ENCODE results near the gene SCN10A.

SCN10A gene

DNA sequence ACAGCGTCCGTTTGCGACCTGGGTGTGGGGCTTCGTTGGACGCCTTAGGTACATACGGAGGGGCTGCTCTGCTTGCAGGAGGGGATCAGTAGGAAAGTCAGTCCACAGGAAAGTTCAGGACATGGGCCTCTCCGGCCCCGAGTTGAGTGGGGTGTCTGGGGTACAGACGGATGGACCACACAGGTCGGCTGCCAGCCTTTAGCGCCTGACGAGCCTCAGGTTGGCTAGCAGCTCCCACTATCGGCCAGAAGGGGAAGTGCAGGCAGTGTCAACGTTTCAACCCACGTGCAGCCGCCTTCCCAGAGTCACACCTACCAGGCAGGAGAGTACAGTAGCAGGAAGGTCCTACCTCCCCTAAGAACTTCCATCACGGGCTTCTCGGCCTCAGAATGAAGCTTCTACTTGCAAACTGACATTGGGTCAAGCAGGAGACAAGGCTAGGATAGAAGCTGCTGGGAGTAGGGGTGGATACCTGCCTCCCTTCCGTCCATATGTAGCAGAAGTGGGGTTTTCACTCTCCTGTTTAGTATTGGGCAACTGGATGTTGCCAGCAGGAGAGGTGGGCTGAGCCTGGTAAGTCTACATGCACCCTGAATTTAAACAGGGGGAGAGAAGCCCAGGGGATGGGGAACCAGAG is 164.7 kb downstream of the SCN10A start:
- DNase-seq, result peak; percentile 45 to 70
- Histone ChIP-seq H3K4me1 (peaks cover 0 to 26% (median 18%) of the 10 kb centered on the region in 4 donors), H3K27ac (no peak overlapping the region), H3K27me3 (peaks cover 0 to 49% of the 10 kb centered on the region in 2 donors), H3K4me3 (no peak overlapping the region), H3K36me3 (no peaks in the 10 kb centered on the region), H3K9me3 (no peaks in the 10 kb centered on the region)
- intact Hi-C loops (cut with DNase I; ENCODE audit: low total_unique reads), result loop anchor here (2.0 kb wide), 1 partner anchor 130 kb away; no protein-coding TSS in a partner anchor
- TF ChIP-seq, protein P1, sequence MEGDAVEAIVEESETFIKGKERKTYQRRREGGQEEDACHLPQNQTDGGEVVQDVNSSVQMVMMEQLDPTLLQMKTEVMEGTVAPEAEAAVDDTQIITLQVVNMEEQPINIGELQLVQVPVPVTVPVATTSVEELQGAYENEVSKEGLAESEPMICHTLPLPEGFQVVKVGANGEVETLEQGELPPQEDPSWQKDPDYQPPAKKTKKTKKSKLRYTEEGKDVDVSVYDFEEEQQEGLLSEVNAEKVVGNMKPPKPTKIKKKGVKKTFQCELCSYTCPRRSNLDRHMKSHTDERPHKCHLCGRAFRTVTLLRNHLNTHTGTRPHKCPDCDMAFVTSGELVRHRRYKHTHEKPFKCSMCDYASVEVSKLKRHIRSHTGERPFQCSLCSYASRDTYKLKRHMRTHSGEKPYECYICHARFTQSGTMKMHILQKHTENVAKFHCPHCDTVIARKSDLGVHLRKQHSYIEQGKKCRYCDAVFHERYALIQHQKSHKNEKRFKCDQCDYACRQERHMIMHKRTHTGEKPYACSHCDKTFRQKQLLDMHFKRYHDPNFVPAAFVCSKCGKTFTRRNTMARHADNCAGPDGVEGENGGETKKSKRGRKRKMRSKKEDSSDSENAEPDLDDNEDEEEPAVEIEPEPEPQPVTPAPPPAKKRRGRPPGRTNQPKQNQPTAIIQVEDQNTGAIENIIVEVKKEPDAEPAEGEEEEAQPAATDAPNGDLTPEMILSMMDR (IDR thresholded peaks at IDR 0.05), result peak; percentile 87 to 93

DNA sequence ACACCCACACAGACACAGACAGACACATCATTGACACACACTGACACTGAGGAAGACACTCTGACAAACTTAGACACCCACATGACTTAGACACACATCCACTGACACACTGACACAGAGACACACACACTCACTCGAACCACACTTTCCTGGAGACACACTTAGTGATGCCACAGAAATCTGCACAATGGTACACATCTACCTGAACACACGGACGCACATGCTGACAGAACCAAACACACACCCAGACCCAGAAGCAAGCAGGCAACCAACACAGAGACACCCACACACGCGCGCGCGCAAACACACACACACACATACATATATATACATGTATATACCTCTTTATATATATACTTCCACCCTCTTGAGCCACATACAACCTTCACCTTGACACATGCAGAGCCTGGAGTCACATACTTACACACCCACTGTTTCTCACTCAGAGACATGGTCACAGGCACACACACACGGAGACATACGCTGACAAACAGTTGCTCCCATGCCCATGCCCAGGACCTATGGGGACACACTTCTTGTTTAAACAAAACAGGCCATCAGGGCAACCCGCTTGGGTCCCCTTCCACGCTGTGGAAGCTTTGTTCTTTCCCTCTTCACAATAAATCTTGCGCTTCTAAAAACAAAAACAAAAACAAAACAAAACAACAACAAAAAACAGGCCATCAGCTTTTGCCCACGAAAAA is 165.6 kb downstream of the SCN10A start:
- H3K4me1 ChIP-seq, result peaks cover 0 to 26% (median 18%) of the 10 kb centered on the region in 4 donors
- peak overlapping the region; percentile 46 to 59 for H3K4me3 ChIP-seq
- intact Hi-C loops (cut with DNase I; ENCODE audit: low total_unique reads), result loop anchor here (2.0 kb wide), 1 partner anchor 130 kb away; no protein-coding TSS in a partner anchor
- DNase-seq, result peak in 1 of 2 donors; percentile 40
- H3K36me3 ChIP-seq, result no peaks in the 10 kb centered on the region
- TF ChIP-seq, protein P1 (IDR thresholded peaks at IDR 0.05), result no peak
- no peak overlapping the region for H3K27ac ChIP-seq
- H3K9me3 ChIP-seq, result no peaks in the 10 kb centered on the region
- peaks cover 0 to 41% of the 10 kb centered on the region in 2 donors for H3K27me3 ChIP-seq

DNA sequence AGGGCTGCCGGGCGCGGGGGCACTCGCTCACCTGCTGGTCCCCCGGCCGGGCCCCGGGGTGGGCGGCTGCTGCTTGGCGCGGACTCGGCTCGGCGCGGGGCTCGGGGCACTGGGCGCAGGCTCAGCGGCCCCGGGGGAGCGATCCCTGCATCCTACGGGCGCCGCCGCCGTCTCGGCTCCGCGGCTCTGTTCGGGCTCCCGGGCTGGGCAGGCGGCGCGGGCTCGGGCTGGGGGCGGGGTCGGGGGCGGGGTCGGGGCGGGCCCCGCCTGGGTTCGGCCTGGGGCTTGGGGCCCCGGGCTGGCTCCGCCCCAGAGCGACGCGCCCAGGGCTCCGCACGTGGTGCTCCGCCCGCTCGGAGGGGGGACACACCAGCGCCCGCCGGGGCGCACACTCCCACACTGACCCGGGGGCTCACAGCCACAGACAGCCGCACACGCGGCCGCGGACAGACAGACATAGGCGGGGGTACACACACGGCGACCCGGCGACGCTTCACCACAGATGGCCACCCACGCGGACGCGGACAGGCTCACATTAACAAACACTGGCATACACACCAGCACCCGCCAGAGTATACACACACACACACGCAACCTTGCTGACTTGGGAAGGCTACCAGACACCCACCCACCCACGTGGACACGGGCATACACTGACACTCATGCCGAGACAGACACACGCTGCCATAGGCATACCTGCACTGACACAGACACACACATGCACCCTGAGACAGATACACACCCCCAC is 166.3 kb downstream of the SCN10A start, which contains the start of gene SCN5A:
Gene SCN5A, minus strand, starts transcription at position 188 of the 748 bp plus-strand sequence. CDS start 16,380 bp downstream, outside the sequence.
- Histone ChIP-seq H3K4me1 (peaks cover 0 to 26% (median 18%) of the 10 kb centered on the region in 4 donors), H3K4me3 (peak within 1 kb of the TSS; percentile 46 to 59), H3K27ac (peak within 1 kb of the TSS in 1 of 2 donors; percentile 24), H3K27me3 (peaks cover 0 to 45% of the 10 kb centered on the region in 2 donors), H3K9me3 (no peaks in the 10 kb centered on the region), H3K36me3 (no peaks in the 10 kb centered on the region)
- TF ChIP-seq, protein P1 (IDR thresholded peaks at IDR 0.05), result no peak
- peak in 1 of 2 donors; percentile 66 for DNase-seq
- intact Hi-C loops (cut with DNase I; ENCODE audit: low total_unique reads), result loop anchor here (2.0 kb wide), 1 partner anchor 129 kb away; no protein-coding TSS in a partner anchor

DNA sequence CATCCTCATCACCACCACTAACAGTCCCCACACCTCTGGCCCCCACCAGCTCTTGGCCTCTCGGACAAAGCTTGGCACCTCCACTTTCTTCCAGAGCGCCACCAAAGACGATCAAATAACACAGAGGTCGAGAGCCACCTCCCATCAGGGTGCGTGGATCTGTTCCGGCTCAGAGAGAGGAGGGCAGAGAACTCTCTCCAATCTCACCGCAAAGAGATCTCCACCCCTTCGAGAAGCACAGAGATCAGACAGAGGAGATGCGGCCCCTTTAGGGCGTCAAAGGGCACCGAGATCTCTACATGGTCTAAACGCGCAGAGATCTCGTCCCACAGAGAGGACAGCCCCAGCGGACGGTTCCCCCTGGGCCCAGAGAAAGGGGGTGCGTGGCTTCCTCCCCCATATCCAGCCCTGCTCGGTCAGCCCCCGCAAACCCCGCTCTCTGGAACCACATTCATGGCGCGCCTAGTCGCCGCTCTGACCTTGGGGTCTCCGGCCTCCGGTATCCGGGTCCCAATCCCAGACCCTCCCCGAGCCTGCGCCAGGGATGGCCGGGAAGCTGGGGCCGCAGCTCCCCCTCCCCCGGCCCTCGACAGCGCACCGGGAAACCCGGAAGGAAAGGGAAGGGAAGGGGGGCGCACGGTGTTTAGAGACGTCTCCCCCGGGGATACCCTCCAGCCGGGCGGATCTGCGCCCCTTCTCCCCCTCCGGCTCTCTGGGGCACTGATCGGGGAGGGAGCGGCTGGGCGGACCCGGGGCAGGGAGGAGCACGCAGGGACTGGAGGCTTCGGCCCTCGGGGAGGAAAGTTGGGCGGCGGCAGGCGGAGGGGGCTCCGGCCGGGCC is 167.1 kb downstream of the SCN10A start:
- H3K27ac ChIP-seq, result peak overlapping the region in 1 of 2 donors; percentile 24
- peak overlapping the region; percentile 46 to 59 for H3K4me3 ChIP-seq
- DNase-seq, result peak in 1 of 2 donors; percentile 55
- H3K4me1 ChIP-seq, result peaks cover 0 to 26% (median 18%) of the 10 kb centered on the region in 4 donors
- H3K27me3 ChIP-seq, result peaks cover 0 to 45% of the 10 kb centered on the region in 2 donors
- TF ChIP-seq, protein P1 (IDR thresholded peaks at IDR 0.05), result no peak
- H3K36me3 ChIP-seq, result no peaks in the 10 kb centered on the region
- intact Hi-C loops (cut with DNase I; ENCODE audit: low total_unique reads), result no loop called here
- H3K9me3 ChIP-seq, result no peaks in the 10 kb centered on the region

Measured in tibial artery (tissue), 4 donors.